Measurements from ENCODE around the gene BCAR3.
"Not testable (repeated sequence)": the region's sequence is repeated elsewhere in the genome, so short reads cannot be mapped to it uniquely, and the experiment has no call there.

Gene BCAR3

DNA sequence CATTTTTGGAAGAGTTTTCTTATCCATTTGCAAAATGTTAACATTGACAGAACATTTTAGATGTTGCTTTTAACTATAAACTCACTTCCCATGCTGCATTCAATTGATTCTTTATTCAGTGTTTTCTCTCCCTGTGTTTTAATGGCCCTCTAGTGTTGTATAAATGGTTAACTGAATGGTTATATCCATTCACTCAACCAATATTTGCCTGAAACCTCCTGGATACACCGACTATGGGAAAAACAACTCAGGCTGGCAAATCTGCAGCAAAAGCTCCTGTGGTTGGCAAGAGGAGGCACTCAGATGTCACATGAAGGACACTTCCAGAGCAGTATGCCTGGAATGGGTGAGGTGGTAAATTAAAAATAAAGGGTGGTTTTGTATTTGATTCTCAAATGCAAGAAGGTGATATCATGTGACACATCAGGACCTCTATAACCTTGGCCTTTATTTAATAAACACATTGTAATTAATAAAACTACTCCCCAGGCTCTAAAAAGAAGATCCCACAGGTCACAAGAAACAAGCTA lies 107.6 kb downstream of the BCAR3 start:
- DNase-seq = no peak

DNA sequence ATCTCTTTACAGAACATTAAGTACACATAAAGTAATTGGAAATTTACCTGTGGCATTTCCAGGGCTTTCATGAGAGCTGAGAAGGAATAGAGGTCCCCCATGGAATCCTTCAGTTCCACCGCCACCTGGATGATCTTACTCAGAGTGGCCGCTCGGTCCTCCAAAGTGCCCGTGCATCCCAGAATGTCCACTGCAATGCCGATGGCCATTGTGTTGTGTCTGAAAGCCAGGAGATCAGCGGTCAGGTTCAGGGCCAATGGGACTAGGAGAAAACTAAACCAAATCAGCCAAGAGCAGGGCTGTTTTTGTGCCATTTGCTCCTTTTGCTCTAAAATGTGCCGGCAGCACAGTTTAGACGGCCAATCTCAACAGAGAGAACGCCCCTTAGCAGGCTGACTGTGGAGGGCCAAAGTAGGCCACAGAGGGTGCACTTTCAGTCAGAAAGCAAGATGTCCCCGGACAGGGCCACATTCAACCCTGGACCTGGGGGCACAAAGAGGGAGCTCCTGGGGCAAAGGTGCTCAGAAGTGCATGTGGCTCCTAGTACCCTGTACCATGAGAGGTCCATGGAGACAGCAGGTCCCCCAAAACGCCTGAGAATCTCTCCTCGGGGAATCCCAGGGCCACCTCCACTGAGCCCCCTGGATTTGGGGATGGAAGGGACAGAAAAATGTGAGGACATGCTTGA lies 109.9 kb downstream of the BCAR3 start:
- no peak for DNase-seq

DNA sequence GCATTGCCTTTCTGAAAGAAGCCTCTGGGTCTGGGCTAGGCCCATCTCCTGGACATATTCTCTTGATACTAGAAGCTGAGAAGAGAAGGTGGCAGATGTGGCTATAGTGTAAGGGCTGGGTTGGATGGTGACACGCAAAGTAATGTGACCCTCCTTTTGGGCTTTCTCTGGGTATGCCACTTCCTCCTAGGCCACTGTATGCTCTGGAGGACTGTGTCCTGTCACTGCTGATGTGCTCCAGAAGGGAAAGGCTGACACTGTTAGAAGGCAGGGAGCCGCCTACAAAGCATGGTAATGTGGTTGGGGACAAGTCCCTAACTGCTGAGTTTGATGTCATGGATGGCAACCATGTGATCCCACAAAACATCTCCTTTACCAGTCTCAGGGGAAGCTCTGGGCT lies 112.1 kb downstream of the BCAR3 start:
- no peak for DNase-seq

DNA sequence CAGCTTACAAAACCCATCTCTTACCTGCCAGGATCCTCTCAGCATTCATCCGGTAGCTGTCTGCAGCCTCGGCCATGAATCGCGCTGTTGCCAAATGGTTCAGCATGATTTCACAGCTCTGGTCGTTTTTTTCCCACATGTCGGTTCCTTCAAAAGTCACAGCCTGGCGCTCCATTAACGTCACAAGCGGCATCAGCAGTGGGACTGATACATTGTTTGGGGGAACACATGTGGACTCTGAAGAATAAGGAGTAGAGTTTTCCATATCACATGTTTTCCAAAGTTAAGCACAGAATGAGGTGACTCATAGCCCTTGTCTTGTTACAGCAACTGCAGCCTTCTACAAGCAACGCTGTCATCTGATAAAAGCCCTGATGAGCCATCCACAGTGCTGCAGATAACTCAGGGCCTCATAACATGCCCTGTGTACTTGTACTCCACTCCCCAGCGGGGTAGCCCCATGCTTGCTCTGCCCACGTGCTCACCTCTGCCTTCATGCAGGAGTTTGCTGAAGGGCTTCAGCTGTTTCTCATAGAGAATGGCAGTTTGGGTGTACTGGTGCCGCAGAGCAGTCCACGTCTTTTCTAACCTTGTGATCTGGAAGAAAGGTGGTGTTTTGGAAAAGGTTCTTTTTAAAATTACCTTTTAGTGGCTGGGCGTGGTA lies 114.2 kb downstream of the BCAR3 start:
- peak; percentile 85 for DNase-seq

DNA sequence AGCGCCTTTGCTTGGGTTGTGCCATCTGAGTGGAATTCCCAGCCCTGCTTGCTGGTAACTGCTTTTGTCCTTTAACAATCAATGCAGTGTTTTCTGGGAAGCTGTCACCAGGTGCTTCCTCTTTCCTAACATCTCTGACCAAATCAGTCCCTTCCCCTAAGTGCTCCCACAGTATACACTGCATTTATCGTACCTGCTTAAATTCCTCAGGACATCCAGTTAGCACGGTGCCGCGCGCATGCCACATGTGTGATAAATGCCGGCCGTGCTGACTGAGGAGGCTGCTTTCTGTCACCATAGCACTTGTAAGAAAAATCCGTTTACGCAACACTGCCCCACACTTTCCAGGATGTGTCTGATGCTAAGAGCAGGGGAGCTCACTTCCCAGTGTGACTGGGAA lies 115.4 kb downstream of the BCAR3 start:
- DNase-seq = no peak

DNA sequence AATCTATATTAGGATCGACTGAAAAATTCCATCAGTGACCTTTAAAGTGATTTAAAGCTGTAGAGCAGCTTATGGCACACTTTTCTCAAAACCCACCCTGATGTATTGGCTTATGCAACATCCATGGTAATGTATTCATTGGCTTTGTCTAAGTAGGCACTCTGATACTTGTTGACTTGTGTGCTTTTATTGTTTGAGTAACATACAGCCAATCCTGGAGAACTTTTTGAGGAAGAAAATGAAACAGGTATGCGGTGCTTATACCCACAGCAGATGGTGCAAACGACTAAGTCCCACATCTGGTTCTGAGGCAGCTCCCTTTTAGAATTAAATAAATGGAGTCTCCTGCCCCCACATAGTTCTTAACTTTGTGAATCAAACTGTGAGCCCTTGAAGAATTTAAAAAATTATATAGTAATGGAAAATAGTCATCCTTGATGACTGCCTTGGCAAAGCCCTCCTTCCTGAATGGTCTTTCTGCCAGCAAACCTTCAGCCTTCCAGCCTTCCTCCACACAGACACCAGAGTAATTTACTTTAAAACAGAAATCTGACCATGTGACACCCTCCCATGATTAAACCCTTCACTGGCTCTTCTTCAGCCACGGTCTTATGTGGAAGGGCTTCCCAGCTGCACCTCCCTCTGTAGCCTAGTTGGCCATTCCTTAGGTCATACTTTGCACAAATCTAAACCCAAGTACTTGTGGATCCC lies 116.0 kb downstream of the BCAR3 start:
- DNase-seq = peak; percentile 80

DNA sequence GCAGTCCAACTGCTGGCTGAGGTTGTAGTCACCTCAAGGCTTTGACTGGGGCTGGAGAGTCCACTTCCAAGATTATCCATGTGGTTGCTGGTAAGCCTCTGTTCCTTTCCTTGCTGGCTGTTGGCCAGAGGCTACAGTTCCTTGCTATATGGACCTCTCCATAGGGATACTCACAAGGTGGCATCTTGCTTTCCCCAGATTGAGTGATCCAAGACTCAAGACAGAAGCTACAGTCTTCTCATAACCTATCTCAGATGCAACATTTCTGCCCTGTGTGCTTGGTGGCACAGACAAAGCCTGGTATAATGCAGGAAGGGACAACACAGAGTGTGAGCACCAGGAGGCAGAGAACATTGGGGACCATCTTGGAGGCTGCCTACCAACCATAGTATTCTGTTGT lies 121.9 kb downstream of the BCAR3 start:
- DNase-seq = no peak

DNA sequence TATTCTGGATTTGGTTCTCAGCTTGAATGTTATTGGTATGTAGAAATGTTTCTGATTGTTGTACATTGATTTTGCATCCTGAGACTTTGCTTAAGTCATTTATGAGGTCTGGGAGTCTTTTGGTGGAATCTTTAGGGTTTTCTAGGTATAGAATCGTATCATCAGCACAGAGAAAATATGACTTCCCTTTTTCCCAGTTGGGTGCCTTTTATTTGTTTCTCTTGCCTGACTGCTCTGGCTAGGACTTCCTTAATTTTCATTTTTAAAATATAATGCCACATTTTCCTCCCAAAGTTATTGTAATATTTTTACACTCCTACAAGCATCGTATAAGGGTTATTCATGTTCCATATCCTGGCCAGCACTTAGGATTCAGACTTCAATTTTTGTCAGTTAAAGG lies 122.6 kb downstream of the BCAR3 start:
- no peak for DNase-seq

DNA sequence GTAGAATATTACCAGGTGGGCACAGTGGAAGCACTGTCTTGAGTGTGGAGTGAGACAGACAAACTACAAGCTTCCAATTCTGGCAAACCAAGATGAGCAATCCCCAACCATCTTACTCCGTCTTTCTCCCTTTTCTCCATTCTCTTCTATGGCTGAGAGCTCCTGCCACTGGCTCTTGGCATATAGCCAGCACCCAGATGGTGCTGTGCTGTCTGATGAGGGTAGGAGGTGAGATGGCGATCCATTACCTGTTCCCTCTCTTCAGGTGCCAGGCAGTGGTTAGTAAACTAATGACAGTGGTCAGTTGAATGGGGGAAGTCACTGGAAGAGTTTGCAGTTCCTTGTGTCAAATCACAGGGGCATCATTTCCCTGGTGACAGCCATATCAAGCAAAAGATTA lies 125.3 kb downstream of the BCAR3 start:
- no peak for DNase-seq

DNA sequence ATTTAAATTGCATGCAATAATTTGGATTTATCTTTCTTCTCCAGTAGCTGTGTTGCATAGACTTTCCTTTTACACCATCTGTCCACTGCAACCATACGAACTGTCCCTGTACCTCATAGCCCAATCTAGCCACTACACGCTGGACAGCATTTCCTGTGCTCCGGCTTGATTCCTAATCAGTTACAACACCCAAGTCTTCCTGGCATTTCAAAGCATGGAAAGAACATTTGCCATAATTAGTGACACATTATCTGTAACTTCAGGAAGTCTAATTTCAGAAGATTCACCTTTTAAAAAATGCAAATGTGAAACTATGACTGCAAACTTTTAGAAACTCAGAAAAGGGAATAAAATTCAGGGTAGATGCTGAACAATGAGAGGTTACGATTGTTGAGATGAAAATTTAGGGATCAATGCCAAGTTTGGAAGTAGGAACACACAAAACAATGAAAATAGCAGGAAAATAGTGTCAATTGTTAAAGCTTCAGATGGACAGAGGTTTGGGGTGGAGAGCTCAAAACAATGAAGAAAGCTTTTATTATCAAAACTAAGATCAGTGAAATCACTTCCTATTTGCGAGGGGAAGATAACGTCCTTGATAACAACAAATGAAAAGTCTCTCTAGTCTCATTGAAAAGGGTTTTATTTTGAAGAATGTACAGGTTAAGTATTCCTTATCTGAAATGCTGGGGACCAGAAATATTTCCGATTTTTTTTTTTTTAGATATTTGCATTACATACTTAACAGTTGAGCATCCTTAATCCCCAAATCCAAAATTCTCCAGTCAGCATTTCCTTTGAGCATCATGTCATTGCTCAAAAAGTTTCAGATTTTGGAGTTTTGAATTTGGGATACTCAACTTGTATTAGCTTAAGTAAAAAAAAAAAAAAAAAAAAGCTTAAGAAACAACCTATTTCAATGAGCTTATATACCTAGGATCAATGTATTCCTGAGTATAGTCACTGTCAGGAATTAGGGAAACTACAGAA lies 126.5 kb downstream of the BCAR3 start:
- no peak for DNase-seq

DNA sequence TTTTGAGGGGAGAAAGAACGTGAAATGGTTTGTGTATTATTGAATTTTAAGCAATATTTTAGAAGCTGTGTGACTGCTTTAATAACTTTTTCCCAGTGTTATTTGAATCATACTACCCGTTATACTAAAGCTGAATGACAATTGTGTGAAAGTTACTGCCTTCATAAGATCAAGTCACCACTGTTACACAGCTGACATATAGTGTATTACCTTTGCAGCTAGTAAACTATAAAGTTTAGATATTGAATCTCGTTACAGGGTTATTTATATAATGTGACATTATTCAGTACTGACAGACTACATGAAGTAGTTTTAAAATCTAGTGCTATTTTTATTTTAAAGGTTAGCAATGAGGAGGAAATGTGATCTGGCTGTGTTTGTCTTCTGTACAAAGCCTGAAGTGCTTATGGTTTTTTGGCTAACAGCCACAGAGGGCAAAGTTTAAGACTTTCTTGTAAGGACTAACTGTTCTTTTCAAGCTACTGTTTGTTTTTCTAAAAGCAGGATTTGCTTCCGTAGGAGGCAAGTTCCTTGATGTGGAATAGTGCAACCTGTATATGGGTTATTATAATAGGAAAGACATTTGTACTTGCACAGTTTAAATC lies 127.6 kb downstream of the BCAR3 start:
- not testable (repeated sequence) for DNase-seq

DNA sequence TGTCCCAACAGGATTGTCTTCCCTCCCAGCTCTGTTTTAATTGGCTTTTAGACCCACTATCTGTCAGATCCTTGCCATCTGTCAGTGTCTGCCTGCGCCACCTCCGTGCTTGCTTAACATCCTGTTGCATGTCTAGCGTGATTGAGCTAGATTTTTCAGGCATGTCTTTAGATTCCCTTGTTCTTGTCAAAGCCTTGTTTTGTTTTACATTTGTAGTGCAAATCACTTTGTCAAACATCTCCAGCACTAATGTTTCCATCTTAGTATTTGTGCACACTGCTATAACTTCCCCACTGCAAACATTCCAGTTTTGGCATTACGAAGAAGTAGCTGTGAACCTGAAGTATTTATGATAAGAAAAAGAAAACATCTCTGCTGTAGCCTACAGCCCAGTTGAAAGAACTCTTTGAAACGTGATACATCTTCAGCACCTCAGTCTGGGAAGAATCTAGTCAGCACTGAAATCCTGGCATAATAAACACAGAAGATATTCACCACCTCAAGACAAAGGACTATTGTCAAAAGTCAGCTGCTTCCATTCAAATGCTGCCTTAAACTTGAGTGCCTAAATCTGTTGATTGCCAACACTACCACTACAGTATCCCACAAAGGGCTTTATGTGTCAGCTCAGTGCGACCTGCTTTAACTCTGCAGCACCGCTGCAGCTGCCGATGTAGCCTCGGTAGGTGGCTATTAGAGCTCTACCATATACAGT lies 128.7 kb downstream of the BCAR3 start:
- peak; percentile 70 for DNase-seq

DNA sequence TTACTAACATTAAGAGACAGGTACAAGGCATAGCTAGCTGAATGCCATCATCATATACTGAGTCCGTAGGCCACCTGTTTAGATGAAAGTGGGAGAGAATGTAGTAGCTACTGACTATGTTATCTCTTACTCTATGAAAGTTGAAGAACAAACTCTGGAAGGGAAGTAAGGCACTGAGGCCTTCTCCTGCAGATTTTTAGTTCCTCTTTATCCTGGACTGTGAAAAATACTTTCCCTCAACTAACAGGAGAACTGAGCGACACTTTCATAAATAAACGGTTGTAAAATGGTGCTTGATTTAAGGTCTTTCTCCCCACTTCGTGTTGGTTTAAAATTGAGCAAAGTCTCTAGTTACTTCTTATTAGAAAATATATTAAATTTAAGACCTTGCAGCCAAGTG lies 131.8 kb downstream of the BCAR3 start:
- no peak for DNase-seq

DNA sequence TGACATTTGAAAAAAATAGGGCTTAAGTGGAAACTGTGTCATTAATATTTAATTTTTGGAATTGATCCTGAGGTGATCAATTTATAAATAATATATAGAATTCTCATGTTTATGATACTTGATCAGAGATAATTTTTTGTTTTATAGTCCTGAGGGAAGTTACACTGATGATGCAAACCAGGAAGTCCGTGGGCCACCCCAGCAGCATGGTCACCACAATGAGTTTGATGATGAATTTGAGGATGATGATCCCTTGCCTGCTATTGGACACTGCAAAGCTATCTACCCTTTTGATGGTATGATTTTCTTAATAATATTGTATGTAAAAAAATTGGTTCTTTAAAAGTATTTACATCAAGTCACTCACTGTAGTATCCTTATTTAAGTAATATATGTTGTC lies 132.5 kb downstream of the BCAR3 start:
- DNase-seq = no peak

DNA sequence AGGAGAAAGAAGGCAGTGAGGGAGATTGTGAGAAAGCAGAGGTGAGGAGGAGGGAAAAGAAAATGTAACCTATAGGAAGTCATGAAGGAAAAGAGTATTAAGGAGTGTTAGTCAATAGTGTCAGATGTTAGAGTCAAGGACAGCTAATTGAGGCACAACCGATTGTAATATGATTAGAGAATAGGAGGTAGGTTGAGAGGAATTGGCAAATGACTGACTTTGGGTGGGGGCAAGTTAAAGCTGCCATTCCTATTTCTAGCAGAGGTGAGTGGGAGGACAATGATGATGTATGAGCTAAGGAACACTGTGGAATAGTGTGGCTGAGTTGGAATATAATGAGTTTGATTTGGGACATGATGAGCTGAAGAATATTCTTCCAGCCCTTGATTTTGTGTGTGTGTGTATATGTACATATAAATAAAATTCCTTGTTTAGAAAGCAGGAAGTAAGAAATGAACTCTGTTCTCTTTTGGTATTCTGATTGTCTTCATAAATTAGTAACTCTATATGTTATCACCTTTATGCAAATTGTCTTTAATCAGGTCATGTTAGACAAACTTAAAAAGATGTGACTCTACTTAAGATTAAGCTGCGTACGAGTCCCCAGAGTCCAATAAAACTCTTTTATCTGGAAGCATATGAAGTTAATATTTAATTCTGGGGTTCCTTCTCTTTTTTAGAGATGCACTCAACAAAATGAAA lies 135.3 kb downstream of the BCAR3 start:
- no peak for DNase-seq

DNA sequence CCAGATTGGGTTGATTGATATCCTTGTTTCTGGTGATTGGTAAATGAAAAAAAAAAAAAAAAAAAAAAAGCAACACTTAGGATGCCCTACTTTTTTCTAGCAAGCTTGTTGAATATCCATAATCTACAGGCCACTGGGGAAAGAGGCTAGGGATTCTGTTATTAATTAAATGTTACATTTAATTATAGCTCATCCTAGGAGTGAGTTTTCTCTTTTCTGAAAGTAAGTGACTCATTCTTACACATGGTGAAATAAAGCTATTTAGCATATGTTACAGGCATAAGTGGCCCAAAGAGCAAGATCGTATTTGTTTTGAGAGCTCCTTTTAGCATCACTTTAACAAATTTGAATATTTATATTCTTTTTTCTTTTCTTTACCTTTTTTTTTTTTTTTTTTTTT lies 139.2 kb downstream of the BCAR3 start:
- peak; percentile 27 for DNase-seq

DNA sequence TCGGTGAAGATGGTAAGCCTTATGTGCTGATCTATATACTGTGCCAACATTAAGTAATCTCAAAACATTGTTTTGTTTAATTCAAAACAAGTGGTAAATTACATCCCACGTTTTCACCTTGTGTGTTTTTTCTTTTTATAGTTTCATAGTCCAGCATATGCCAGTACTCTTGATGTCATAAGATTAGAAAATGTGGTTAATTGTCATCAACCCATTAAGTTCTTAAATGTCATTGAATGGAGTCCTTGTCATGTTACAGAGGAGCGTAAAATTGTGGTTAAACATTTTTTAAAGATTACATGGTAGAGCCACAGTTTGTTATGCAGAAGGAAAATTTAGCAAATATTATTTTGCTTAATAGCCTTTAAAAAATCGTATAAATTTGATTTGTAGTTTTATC lies 140.6 kb downstream of the BCAR3 start:
- DNase-seq = no peak

DNA sequence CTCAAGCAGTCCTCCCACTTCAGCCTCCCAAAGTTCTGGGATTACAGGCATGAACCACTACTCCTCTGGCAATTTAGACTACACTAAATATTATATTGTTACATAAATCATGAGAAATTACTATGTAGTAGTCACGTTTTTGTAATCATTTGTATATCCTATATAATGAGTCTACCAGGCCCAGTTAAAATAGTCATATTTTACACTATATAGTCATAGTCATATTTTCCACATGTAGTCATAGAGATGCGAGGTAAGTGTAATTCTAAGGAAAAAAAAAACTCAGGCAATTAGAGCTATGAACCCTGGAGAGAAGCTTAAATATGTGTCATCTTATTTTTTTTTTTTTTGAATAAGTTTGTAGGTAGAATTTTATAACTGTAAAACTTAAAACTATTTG lies 143.7 kb downstream of the BCAR3 start:
- DNase-seq = peak; percentile 46

DNA sequence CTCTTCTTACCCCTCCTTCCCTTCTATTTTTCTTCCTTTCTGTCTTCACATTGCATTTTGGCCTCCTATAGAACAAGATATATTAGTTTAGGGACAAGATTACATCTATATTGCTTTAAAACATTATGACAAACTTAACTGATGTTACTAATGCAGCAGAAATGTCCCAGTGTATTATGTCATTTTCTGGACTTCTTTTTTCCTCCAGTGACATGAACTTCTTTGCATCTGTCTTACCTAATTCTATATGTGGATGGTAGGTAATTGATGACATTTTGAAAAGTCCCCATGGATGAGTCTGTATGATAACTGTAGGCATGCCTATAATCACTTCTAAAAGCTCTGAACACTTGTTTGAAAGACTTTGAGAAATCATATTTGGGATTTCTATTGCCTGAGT lies 144.2 kb downstream of the BCAR3 start:
- no peak for DNase-seq

DNA sequence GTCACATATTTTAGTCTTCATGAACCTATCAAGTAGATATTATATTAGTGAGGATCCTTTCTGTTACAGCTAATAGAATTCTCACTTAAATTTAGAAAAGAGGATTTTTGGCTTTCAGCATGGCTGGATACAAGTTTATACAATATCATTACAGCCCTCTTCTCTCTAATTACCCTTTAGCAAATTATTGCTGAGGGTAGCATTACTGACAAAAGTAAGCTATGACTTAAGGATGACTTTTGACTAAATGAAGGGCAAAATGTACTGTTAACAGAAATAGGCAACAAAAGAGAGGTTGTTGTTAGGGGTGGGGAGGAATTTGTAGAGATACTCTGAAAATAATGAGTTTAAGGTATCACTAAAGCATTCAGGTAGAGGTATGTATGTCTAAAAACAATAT lies 148.0 kb downstream of the BCAR3 start:
- no peak for DNase-seq

DNA sequence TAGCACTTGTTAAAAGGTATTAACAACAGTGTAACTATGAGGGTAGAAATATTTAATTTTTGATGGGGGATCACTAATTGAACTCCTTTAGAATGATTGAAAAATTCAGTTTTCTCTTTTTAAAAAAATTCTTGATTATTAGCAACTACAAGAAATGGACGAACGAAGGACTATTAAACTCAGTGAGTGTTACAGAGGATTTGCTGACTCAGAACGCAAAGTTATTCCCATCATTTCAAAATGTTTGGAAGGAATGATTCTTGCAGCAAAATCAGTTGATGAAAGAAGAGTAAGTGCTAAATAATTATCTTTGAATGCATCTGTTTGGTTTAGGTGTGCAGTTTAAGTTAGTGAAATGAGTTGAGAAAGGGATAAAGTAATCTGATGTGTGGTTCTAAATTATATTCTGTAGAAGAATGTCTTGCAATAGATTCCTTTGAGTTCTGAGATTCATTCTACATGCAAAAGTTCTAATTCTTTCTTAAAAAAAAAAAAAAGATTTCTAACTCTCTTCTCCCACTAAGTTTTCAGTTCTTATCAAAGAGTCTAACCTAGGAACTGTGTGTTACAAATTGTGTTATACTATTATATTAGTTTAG lies 148.8 kb downstream of the BCAR3 start:
- DNase-seq = no peak

Measured in fibroblast of upper back skin (primary cell).